Measurements from ENCODE around the gene EEIG2. TPM values are rescaled to one million over a fixed set of nuclear protein-coding genes. Genes with fewer than 3 reads are reported as not detected.

Gene EEIG2
- total RNA-seq, 2 experiments from 2014 or later: 7.8 to 7.9 TPM

DNA sequence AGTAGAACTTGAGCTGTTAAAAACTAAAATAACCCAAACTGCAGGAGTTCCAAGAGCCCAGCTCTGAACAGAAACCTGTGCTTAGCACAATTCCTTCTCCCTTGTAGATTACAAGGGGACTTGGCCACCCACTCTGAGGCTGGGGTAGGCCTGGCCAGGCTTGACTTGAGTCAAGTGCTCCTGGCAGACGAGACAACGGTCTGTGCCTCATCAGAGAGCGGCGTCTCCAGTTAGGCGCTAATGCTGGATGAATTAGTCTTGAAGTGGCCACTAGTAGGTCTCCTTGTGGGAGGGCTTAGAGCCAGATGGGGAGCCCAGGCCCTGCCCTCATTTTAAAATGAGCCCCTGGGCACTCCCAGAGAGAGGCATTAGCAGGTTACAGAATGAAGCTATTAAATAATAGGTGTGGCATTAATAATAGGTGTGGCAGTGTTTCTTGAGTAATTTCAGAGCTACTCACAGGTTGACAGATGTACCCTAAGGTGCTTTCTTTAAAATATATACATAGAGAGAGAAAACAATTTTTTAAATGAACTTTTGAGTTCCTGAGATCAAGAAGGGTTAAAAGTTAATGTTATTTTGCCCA, 1.1 kb downstream of the EEIG2 start:
- Mint-ChIP-seq H3K27ac (peak overlapping the region; percentile 27), H3K27me3 (no peaks in the 10 kb centered on the region)

DNA sequence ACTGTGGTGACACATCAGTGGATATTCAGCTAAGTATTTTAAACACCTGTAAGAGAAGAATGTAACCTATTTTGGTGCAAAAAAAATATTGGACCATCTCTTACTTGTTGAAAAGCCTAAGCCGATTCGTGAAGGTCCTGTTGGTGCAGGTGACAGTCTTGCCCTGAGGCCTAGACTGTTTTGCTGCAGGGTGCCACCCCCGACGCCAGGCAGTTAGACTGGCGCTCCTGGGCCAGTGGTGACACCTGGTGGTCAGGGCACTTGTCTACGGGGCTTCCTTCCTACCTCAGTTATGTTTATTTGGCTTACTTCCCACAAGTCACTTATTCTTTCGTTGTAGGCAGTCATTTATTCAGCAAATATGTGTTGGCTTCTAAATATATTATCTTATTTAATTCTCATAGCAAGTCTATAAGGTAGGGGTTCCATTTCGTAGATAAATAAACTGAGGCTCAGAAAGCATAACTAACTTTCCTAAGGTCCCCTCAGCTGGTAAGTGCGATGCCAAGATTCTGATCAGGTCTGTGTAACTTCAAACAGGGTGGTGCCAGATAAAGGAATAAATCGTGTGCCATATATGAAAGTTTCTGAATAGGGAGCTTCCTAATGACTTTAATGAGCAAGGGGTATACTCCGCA, 1.9 kb downstream of the EEIG2 start:
- Mint-ChIP-seq H3K4me1 (peaks cover 29% of the 10 kb centered on the region), H3K27me3 (no peaks in the 10 kb centered on the region), H3K4me3 (peak overlapping the region; percentile 14), H3K36me3 (no peaks in the 10 kb centered on the region), H3K27ac (no peak overlapping the region), H3K9me3 (no peaks in the 10 kb centered on the region)
- DNase-seq: peak; percentile 84

More for the DNA sequence above, 1.1 kb downstream of the EEIG2 start:
- peak overlapping the region; percentile 83 for H3K4me3 Mint-ChIP-seq
- H3K9me3 Mint-ChIP-seq: no peaks in the 10 kb centered on the region
- no peaks in the 10 kb centered on the region for H3K36me3 Mint-ChIP-seq
- peak; percentile 59 for DNase-seq
- H3K4me1 Mint-ChIP-seq: peaks cover 29% of the 10 kb centered on the region

DNA sequence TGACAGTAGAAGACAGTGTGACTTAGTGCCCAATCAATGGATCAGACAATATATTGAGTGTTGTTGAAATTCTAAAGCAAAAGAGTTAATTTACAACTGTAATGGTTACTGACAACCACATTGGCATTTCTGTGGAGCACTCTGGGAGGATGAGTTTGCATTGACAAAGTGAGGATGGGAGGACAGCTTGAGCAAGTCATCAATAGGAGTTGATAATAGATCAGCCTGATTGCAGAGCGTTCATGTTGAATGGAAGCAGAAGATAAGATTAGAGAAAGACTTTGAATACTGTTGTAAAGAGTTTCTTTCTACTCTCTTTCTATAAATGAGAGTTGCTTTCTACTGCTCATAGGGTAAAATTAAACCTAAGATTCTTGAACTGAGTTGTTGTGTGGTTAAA, 3.9 kb downstream of the EEIG2 start:
- no peak overlapping the region for H3K27ac Mint-ChIP-seq
- H3K27me3 Mint-ChIP-seq: no peaks in the 10 kb centered on the region
- no peak overlapping the region for H3K4me3 Mint-ChIP-seq
- H3K4me1 Mint-ChIP-seq: peaks cover 30% of the 10 kb centered on the region
- no peaks in the 10 kb centered on the region for H3K36me3 Mint-ChIP-seq
- H3K9me3 Mint-ChIP-seq: no peaks in the 10 kb centered on the region
- DNase-seq: no peak

DNA sequence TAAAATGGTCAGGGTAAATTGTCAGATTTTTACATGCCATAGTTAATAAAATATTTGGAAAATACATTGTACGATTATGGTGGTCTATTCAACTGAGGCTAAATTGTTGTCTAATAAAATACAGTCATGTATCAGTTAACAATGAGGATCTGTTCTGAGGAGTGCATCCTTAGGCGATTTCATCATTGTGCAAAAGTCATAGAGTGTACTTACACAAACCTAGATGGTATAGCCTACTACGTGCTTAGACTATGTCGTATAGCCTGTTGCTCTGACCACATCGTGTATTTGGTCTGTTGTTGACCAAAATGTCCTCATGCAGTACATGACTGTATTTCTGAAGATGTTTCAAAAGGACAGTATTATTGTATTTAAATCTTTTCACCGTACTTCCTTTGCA, 5.2 kb downstream of the EEIG2 start:
- Mint-ChIP-seq H3K27ac (no peak overlapping the region), H3K9me3 (no peaks in the 10 kb centered on the region), H3K27me3 (no peaks in the 10 kb centered on the region), H3K4me3 (no peak overlapping the region), H3K36me3 (no peaks in the 10 kb centered on the region), H3K4me1 (peaks cover 24% of the 10 kb centered on the region)
- no peak for DNase-seq

DNA sequence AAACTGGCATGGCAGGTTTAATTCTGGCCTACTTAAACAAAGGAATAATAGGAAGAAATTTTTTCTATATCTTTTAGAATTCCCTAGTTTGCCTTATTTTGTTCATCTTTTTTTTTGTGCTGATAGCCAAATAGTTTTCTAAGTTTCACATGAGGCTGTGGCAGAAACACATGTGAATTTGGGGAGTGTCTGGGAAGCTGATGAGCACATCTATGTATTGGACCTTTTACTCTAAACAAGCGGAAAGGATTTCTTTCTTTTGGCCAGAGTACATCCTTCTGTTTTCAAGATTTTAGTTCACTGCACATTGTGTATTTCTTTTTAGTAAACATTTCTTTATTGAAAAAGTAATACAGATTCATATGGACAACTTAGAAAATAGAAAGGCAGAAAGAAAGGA, 5.6 kb downstream of the EEIG2 start:
- no peaks in the 10 kb centered on the region for H3K36me3 Mint-ChIP-seq
- DNase-seq: no peak
- H3K4me1 Mint-ChIP-seq: peaks cover 24% of the 10 kb centered on the region
- H3K27me3 Mint-ChIP-seq: no peaks in the 10 kb centered on the region
- H3K4me3 Mint-ChIP-seq: no peak overlapping the region
- H3K9me3 Mint-ChIP-seq: no peaks in the 10 kb centered on the region
- no peak overlapping the region for H3K27ac Mint-ChIP-seq

DNA sequence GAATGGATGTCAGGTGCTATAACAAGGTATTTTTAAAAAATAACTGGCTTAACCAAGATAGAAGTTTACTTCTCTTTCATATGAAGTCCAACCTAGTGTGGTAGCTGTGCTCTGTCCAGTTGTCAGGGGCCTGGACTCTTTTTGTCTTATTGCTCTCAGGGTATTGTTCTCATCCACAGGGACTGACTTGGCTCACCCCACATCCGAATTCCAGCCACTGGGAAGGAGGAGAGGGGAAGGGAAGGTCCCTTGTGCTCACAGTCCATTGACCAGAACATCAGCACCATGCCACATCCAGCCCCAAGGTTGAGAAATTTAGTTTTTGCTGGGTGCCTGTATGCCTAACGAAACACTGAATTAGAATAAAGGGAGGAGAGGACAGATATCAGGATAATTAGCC, 8.7 kb downstream of the EEIG2 start:
- Mint-ChIP-seq H3K4me1 (peaks cover 10% of the 10 kb centered on the region), H3K27ac (no peak overlapping the region), H3K9me3 (no peaks in the 10 kb centered on the region), H3K27me3 (no peaks in the 10 kb centered on the region), H3K4me3 (no peak overlapping the region), H3K36me3 (no peaks in the 10 kb centered on the region)
- DNase-seq: no peak

DNA sequence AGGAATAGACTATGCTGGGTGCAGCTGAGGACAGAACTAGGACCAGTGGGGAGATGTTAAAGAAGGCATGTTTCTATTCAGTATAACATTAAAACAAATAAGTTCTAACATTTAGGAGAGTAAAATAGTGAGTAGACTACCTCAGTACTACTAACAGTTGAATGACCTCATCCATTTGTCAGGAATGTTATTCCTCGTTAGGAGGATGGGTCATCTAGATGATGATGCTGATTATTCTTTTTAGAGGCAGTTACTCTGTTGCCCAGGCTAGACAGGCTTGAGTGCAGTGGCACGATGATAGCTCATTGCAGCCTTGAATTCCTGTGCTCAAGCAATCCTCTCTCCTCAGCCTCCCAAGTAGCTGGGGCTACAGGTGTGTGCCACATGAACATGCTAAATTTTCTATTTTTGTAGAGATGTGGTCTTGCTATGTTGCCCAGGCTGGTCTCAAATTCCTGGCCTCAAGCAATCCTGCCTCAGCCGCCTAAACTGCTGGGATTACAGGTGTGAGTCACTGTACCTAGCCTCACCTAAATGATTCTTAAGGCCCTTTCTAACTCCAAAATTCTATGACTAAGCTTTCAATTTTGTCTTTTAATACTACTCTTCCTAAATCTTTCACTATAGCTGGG, 9.3 kb downstream of the EEIG2 start:
- H3K27me3 Mint-ChIP-seq: no peaks in the 10 kb centered on the region
- H3K27ac Mint-ChIP-seq: no peak overlapping the region
- H3K4me3 Mint-ChIP-seq: no peak overlapping the region
- peaks cover 5% of the 10 kb centered on the region for H3K4me1 Mint-ChIP-seq
- no peak for DNase-seq
- peaks cover 3% of the 10 kb centered on the region for H3K36me3 Mint-ChIP-seq
- H3K9me3 Mint-ChIP-seq: peaks cover 2% of the 10 kb centered on the region

DNA sequence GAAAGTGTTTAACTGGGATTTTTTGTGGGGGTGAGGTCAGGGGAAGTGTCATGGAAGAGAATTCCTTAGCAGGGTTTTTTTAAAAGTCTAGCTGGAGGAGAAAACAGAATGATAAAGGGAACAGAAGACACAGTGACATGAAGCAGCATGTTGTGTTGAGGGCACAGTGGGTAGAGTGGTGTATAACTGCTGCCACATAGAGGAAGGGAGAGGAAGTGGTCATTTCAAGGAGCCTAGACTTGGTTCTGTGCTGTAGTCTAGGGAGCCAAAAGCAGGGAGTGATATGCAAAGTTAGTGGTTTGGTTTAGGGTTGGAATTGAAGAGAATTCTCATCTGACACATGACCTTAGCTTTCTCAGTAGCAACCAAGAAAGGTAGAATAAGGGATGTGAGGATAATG, 10.2 kb downstream of the EEIG2 start:
- Mint-ChIP-seq H3K4me1 (peaks cover 6% of the 10 kb centered on the region), H3K36me3 (peaks cover 3% of the 10 kb centered on the region), H3K9me3 (peaks cover 3% of the 10 kb centered on the region), H3K27ac (no peak overlapping the region), H3K27me3 (no peaks in the 10 kb centered on the region), H3K4me3 (no peak overlapping the region)
- DNase-seq: no peak

DNA sequence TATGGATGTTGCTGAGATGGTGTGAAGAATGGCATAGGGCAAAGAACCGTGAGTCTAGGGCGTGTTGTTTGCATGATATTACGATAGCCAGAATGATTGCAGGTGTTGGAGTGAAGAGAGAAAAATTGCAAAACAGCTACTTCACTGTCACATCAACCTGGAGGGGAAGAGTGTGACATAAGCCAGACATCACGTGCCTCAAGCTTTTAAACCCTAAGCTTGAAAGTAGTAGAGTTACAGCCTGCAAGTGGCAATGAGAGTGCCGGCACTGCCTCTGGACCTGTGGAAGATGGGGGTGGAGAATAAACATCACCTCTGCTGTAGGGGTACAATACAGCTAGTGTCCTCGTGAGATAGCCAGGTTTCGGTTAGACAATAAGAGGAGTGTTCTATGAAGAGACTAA, 11.1 kb downstream of the EEIG2 start:
- no peak overlapping the region for H3K27ac Mint-ChIP-seq
- no peaks in the 10 kb centered on the region for H3K27me3 Mint-ChIP-seq
- no peak overlapping the region for H3K4me3 Mint-ChIP-seq
- H3K36me3 Mint-ChIP-seq: peaks cover 5% of the 10 kb centered on the region
- peaks cover 13% of the 10 kb centered on the region for H3K4me1 Mint-ChIP-seq
- peaks cover 3% of the 10 kb centered on the region for H3K9me3 Mint-ChIP-seq
- no peak for DNase-seq

DNA sequence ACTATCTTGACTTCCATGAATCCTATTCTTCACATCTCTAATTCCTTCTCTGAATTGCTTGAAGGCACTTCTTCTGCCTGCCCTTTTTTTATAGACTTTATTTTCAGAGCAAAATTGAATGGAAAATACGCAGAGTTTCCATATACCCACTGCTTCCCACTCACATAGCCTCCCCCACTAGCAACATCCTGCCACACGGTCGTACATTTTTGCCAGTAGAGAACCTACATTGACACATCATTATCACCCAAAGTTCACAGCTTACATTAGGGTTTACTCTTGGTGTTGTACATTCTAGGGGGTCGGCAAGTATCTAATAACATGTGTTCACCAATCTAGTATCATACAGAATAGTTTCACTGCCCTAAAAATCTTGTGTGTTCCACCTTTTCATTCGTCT, 12.3 kb downstream of the EEIG2 start:
- Mint-ChIP-seq H3K4me3 (no peak overlapping the region), H3K36me3 (peaks cover 5% of the 10 kb centered on the region), H3K9me3 (peaks cover 3% of the 10 kb centered on the region), H3K27ac (no peak overlapping the region), H3K4me1 (peaks cover 13% of the 10 kb centered on the region), H3K27me3 (no peaks in the 10 kb centered on the region)
- DNase-seq: no peak

DNA sequence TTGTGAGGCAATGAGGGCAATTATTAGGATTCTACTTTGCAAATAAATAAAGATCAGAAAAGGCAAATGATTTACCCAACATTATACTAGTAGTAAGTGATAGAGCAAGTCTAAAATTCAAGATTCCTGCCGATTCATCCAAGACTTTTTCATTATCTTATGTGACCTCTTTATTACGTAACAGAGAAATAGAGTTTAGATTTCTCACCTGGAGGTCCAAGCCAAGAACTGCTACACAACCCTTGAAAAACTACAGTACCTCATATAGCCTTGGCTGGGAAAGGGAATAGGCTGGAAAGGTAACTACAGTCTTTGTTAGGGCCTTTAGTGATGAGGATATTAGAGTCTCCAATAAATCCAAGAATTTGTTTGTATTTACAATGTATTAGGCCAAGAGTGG, 13.3 kb downstream of the EEIG2 start:
- Mint-ChIP-seq H3K36me3 (peaks cover 5% of the 10 kb centered on the region), H3K27me3 (no peaks in the 10 kb centered on the region), H3K4me3 (no peak overlapping the region), H3K27ac (no peak overlapping the region), H3K9me3 (peaks cover 3% of the 10 kb centered on the region), H3K4me1 (peaks cover 12% of the 10 kb centered on the region)
- DNase-seq: no peak

DNA sequence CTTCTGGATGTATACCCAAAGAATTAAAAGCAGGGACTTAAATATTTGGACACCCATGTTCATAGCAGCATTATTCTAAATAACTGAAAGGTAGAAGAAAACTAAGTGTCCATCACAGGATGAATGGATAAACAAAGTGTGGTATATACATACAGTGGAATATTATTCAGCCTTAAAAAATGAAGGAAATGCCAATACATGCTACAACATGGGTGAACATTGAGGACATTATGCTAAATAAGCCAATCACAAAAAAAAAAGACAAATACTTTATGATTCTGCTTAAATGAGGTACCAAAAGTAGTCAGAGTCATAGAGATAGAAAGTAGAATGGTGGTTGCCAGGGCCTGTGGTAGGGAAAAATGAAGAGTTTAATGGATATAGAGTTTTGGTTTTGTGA, 14.1 kb downstream of the EEIG2 start:
- Mint-ChIP-seq H3K4me3 (no peak overlapping the region), H3K4me1 (peaks cover 11% of the 10 kb centered on the region), H3K27me3 (no peaks in the 10 kb centered on the region), H3K9me3 (peaks cover 4% of the 10 kb centered on the region), H3K27ac (no peak overlapping the region), H3K36me3 (peaks cover 9% of the 10 kb centered on the region)
- no peak for DNase-seq

DNA sequence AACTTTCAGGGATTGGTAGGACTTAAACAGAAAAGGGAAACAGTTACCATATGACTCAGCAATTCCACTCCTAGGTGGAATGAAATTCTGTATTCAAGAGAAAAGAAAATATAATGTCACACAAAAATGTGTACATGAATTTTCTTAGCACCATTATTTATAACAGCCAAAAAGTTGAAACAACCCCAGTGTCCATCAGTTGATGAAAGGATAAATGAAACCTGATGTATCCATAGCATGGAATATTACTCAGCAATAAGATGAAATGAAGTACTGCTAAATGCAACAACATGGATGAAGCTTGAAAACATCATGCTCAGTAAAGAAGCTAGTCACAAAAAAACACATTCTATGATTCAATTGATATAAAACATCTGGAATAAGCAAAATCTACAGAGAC, 15.5 kb downstream of the EEIG2 start:
- H3K27me3 Mint-ChIP-seq: no peaks in the 10 kb centered on the region
- no peak for DNase-seq
- H3K27ac Mint-ChIP-seq: no peak overlapping the region
- peaks cover 6% of the 10 kb centered on the region for H3K9me3 Mint-ChIP-seq
- H3K4me1 Mint-ChIP-seq: peaks cover 11% of the 10 kb centered on the region
- no peak overlapping the region for H3K4me3 Mint-ChIP-seq
- H3K36me3 Mint-ChIP-seq: peaks cover 9% of the 10 kb centered on the region

DNA sequence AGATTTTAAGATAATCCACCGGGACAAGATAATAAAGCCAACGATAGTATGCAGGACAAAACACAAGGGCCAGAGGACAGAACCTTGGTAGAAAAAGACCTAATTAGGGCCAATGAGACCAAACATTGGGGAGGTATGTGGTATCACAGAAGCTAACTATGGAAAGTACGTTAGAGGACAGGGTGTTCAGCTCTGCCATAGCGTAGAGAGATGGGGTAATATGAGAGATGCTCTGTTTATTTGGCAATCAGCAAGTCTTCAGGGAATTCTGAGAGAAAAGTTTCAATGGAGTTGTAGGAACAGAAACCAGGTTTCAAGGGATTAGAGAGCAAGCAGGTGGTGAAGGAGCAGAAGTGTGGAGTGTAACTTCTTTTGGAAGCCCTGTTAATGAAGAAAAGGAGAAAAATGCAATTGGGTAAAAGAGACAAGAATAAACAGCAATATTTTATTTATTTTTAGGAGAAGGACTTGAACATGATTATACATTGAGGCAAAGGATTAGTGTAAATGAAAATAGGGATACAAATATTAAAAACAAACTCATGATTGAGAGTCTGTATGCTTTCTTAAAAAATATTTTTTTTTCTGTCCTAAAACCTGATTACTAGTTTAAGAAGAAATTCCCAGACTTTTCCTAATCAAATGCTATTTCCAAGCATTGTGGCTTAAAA, 24.0 kb downstream of the EEIG2 start:
- Mint-ChIP-seq H3K27me3 (no peaks in the 10 kb centered on the region), H3K36me3 (peaks cover 4% of the 10 kb centered on the region), H3K27ac (peak overlapping the region; percentile 5), H3K4me1 (peaks cover 32% of the 10 kb centered on the region), H3K4me3 (no peak overlapping the region), H3K9me3 (peaks cover 8% of the 10 kb centered on the region)
- no peak for DNase-seq

DNA sequence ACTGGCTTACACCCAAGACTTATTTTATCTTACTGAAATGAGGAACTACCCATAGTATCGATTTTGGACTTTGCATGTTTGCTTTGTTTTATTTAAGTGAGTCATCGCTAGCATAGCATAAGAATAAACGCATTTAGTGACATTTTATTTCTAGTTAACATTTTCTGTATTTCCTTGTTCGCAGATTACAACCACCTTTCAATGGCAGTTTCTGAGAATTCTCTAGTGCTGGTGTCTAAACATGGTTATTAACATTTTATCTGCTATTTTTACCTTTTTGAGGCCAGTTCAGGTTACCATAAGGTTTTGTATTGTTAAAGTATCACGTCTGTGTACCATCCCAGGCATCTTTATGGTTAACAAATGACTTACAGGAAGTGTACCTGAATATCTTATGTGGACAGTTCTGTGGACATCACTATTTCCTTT, 24.5 kb downstream of the EEIG2 start:
- H3K4me1 Mint-ChIP-seq: peaks cover 37% of the 10 kb centered on the region

More for the DNA sequence above, 24.5 kb downstream of the EEIG2 start:
- H3K9me3 Mint-ChIP-seq: peaks cover 8% of the 10 kb centered on the region
- H3K4me3 Mint-ChIP-seq: no peak overlapping the region
- DNase-seq: no peak
- H3K36me3 Mint-ChIP-seq: peaks cover 7% of the 10 kb centered on the region
- no peaks in the 10 kb centered on the region for H3K27me3 Mint-ChIP-seq
- H3K27ac Mint-ChIP-seq: peak overlapping the region; percentile 9

Measured in activated naive CD8-positive, alpha-beta T cell treated with anti-CD3 and anti-CD28 coated beads for 36 hours (primary cell).